ENCODE data around the gene AKAIN1.

The AKAIN1 gene

GRCh38 chr18:5146093-5146492 is 51.0 kb downstream of the AKAIN1 start:
- no peak for DNase-seq
- Histone ChIP-seq H3K27ac (ENCODE audit: low read depth, low read length) (no peak overlapping the region), H2BK120ac (ENCODE audit: low read depth, low read length) (no peak overlapping the region)

DNA sequence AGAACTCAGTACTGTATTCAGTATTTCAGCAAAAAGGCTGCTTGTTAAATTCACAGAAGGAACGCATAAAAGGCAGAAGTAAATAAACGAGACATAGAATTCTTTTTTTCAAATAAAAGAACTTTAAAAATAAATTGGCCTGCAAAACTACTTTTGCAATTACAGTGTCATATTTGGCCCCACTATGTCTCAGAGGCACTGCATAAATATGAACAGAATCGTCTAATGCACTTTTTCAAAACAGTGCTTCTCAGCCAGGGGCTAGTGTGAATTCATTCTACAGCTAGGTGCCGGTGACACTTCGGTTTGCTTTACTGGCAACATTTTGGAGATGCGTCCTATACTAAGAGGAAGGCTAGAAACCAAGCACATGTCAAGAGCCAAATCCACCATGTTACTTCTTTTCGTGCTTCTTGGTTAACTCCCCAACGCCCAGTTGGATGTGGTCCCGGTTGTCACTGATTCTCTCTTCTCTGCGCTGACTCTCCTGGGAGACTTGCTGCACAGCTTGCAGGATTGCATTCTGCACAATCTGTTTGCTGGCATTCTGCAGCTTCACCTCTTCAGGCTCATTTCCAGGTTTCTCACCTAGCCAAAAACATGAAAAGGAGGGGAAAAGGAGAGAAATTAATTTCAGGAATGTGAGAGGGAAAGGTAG is 51.8 kb downstream of the AKAIN1 start:
- no peaks in the 10 kb centered on the region for H3K79me2 ChIP-seq (ENCODE audit: control insufficient read depth, insufficient read depth, low read length)
- no peak overlapping the region for H3K4ac ChIP-seq (ENCODE audit: low read depth, low read length)
- no CpG with 5 or more reads among the region's 10 CpGs for WGBS (ENCODE audit: extremely low coverage, insufficient coverage, low lambda C conversion rate)
- no peak overlapping the region for H3K23ac ChIP-seq (ENCODE audit: low read length)
- H3K79me1 ChIP-seq (ENCODE audit: low read length), result no peaks in the 10 kb centered on the region
- H4K5ac ChIP-seq (ENCODE audit: low read length), result no peak overlapping the region
- no peak overlapping the region for H2AK5ac ChIP-seq (ENCODE audit: low read length)
- peaks cover 1% of the 10 kb centered on the region for H3K27me3 ChIP-seq (ENCODE audit: insufficient read depth, low read length, poor library complexity)
- no peak overlapping the region for H3K4me3 ChIP-seq (ENCODE audit: low read length)
- no peak overlapping the region for H2BK120ac ChIP-seq (ENCODE audit: low read depth, low read length)
- no peak overlapping the region for H2BK15ac ChIP-seq (replicated peaks; ENCODE audit: low read depth)
- H2BK5ac ChIP-seq (ENCODE audit: low read length), result no peak overlapping the region
- no peaks in the 10 kb centered on the region for H3K36me3 ChIP-seq (ENCODE audit: control insufficient read depth, insufficient read depth, low read length)
- H3K56ac ChIP-seq (ENCODE audit: low read length), result no peak overlapping the region
- no peak for DNase-seq
- no peak overlapping the region for H3K9ac ChIP-seq (ENCODE audit: low read length)
- no peak overlapping the region for H3K4me2 ChIP-seq (ENCODE audit: low read length)
- H3K27ac ChIP-seq (ENCODE audit: low read depth, low read length), result no peak overlapping the region
- no peak overlapping the region for H3K18ac ChIP-seq (ENCODE audit: low read length)
- H4K8ac ChIP-seq (ENCODE audit: low read depth, low read length), result no peak overlapping the region
- H3K4me1 ChIP-seq (ENCODE audit: control insufficient read depth, low read depth, low read length), result no peaks in the 10 kb centered on the region

More at GRCh38 chr18:5146093-5146492, 51.0 kb downstream of the AKAIN1 start:
- H3K4me2 ChIP-seq (ENCODE audit: low read length), result no peak overlapping the region
- no CpG with 5 or more reads among the region's 4 CpGs for WGBS (ENCODE audit: extremely low coverage, insufficient coverage, low lambda C conversion rate)
- H2BK15ac ChIP-seq (replicated peaks; ENCODE audit: low read depth), result no peak overlapping the region
- H2BK5ac ChIP-seq (ENCODE audit: low read length), result no peak overlapping the region
- no peak overlapping the region for H3K23ac ChIP-seq (ENCODE audit: low read length)
- no peak overlapping the region for H3K4ac ChIP-seq (ENCODE audit: low read depth, low read length)
- H4K5ac ChIP-seq (ENCODE audit: low read length), result no peak overlapping the region
- H3K36me3 ChIP-seq (ENCODE audit: control insufficient read depth, insufficient read depth, low read length), result no peaks in the 10 kb centered on the region
- no peak overlapping the region for H3K4me3 ChIP-seq (ENCODE audit: low read length)
- H3K79me1 ChIP-seq (ENCODE audit: low read length), result no peaks in the 10 kb centered on the region
- no peak overlapping the region for H3K9ac ChIP-seq (ENCODE audit: low read length)
- peaks cover 1% of the 10 kb centered on the region for H3K27me3 ChIP-seq (ENCODE audit: insufficient read depth, low read length, poor library complexity)
- no peak overlapping the region for H2AK5ac ChIP-seq (ENCODE audit: low read length)
- H4K8ac ChIP-seq (ENCODE audit: low read depth, low read length), result no peak overlapping the region
- H3K18ac ChIP-seq (ENCODE audit: low read length), result no peak overlapping the region
- H3K4me1 ChIP-seq (ENCODE audit: control insufficient read depth, low read depth, low read length), result no peaks in the 10 kb centered on the region
- no peak overlapping the region for H3K56ac ChIP-seq (ENCODE audit: low read length)
- H3K79me2 ChIP-seq (ENCODE audit: control insufficient read depth, insufficient read depth, low read length), result no peaks in the 10 kb centered on the region

DNA sequence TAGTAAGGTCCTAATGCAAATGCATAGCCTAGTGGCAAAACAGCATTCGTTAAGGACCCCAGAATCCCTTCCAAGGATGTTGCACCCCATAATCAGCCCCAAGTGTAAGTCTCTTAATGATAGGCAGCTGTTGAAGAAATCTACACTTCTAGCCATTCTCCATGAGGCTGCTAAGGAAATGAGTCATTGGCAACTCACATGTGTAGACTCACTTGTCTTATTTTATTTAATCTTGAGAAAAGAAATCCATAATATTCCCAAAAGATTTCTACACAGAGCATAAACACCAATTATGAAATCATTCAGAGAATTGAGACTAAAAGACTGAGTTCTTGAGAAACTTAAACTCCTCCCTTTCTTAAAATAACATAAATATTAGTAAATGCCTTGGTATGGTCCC is 52.4 kb downstream of the AKAIN1 start:
- Histone ChIP-seq H3K56ac (ENCODE audit: low read length) (no peak overlapping the region), H3K79me2 (ENCODE audit: control insufficient read depth, insufficient read depth, low read length) (no peaks in the 10 kb centered on the region), H3K27me3 (ENCODE audit: insufficient read depth, low read length, poor library complexity) (peaks cover 1% of the 10 kb centered on the region), H3K23ac (ENCODE audit: low read length) (no peak overlapping the region), H4K8ac (ENCODE audit: low read depth, low read length) (no peak overlapping the region), H2BK15ac (replicated peaks; ENCODE audit: low read depth) (no peak overlapping the region), H3K18ac (ENCODE audit: low read length) (no peak overlapping the region), H3K27ac (ENCODE audit: low read depth, low read length) (no peak overlapping the region), H3K4me3 (ENCODE audit: low read length) (no peak overlapping the region), H3K4me2 (ENCODE audit: low read length) (no peak overlapping the region), H4K5ac (ENCODE audit: low read length) (no peak overlapping the region), H2AK5ac (ENCODE audit: low read length) (no peak overlapping the region), H3K4ac (ENCODE audit: low read depth, low read length) (no peak overlapping the region), H3K79me1 (ENCODE audit: low read length) (no peaks in the 10 kb centered on the region), H3K36me3 (ENCODE audit: control insufficient read depth, insufficient read depth, low read length) (no peaks in the 10 kb centered on the region), H2BK5ac (ENCODE audit: low read length) (no peak overlapping the region), H3K4me1 (ENCODE audit: control insufficient read depth, low read depth, low read length) (no peaks in the 10 kb centered on the region), H2BK120ac (ENCODE audit: low read depth, low read length) (no peak overlapping the region), H3K9ac (ENCODE audit: low read length) (no peak overlapping the region)
- WGBS (ENCODE audit: extremely low coverage, insufficient coverage, low lambda C conversion rate), result no CpG with 5 or more reads among the region's 1 CpG
- DNase-seq, result no peak

DNA sequence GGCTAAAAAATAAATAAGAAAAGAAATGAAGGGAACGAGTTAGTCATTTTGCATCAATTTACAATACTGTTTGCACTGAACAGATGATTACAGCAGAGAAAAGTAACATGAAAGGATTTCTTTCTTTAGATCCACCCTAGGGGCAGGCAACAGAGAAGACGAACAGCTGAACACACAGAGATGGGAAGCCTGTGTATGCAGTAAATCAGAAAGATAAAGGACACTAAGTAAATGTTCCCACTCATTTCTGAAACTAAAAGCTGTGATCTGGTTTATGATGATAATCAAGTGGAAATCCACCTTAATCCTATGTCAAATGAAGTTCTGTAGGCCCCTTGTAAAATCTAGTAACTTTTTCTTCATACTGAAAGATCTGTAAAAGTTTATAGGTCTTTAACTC is 54.2 kb downstream of the AKAIN1 start:
- no CpG with 5 or more reads among the region's 2 CpGs for WGBS (ENCODE audit: extremely low coverage, insufficient coverage, low lambda C conversion rate)
- H3K4me2 ChIP-seq (ENCODE audit: low read length), result no peak overlapping the region

DNA sequence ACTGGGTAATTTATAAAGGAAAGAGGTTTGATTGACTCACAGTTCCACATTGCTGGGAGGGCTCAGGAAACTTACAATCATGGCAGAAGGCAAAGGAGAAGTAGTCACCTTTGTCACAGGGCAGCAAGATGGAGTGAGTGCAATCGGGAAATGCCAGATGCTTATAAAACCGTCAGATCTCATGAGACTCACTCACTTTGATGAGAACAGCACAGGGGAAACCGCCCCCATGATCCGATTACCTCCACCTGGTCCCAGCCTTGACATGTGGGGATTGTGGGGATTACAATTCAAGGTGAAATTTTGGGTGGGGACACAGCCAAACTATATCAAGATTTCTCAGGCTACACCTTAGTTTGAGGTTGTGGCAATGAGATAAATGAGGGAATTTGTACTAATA is 54.9 kb downstream of the AKAIN1 start:
- Histone ChIP-seq H4K8ac (ENCODE audit: low read depth, low read length) (no peak overlapping the region), H2BK15ac (replicated peaks; ENCODE audit: low read depth) (no peak overlapping the region), H3K36me3 (ENCODE audit: control insufficient read depth, insufficient read depth, low read length) (no peaks in the 10 kb centered on the region), H3K4me3 (ENCODE audit: low read length) (no peak overlapping the region), H3K27ac (ENCODE audit: low read depth, low read length) (no peak overlapping the region), H3K9ac (ENCODE audit: low read length) (no peak overlapping the region), H2AK5ac (ENCODE audit: low read length) (no peak overlapping the region), H3K27me3 (ENCODE audit: insufficient read depth, low read length, poor library complexity) (peaks cover 1% of the 10 kb centered on the region), H3K79me1 (ENCODE audit: low read length) (no peaks in the 10 kb centered on the region), H3K4me2 (ENCODE audit: low read length) (no peak overlapping the region), H3K56ac (ENCODE audit: low read length) (no peak overlapping the region), H3K79me2 (ENCODE audit: control insufficient read depth, insufficient read depth, low read length) (no peaks in the 10 kb centered on the region), H3K4ac (ENCODE audit: low read depth, low read length) (no peak overlapping the region), H2BK5ac (ENCODE audit: low read length) (no peak overlapping the region), H2BK120ac (ENCODE audit: low read depth, low read length) (no peak overlapping the region), H3K4me1 (ENCODE audit: control insufficient read depth, low read depth, low read length) (no peaks in the 10 kb centered on the region), H3K18ac (ENCODE audit: low read length) (no peak overlapping the region), H4K5ac (ENCODE audit: low read length) (no peak overlapping the region), H3K23ac (ENCODE audit: low read length) (no peak overlapping the region)
- DNase-seq, result no peak
- no CpG with 5 or more reads among the region's 4 CpGs for WGBS (ENCODE audit: extremely low coverage, insufficient coverage, low lambda C conversion rate)

More for the DNA sequence above, 54.2 kb downstream of the AKAIN1 start:
- no peaks in the 10 kb centered on the region for H3K79me1 ChIP-seq (ENCODE audit: low read length)
- no peak overlapping the region for H3K27ac ChIP-seq (ENCODE audit: low read depth, low read length)
- no peaks in the 10 kb centered on the region for H3K79me2 ChIP-seq (ENCODE audit: control insufficient read depth, insufficient read depth, low read length)
- H3K23ac ChIP-seq (ENCODE audit: low read length), result no peak overlapping the region
- no peak overlapping the region for H4K8ac ChIP-seq (ENCODE audit: low read depth, low read length)
- no peak overlapping the region for H2AK5ac ChIP-seq (ENCODE audit: low read length)
- no peak overlapping the region for H3K56ac ChIP-seq (ENCODE audit: low read length)
- no peak overlapping the region for H2BK120ac ChIP-seq (ENCODE audit: low read depth, low read length)
- no peak overlapping the region for H4K5ac ChIP-seq (ENCODE audit: low read length)
- H2BK5ac ChIP-seq (ENCODE audit: low read length), result no peak overlapping the region
- H3K9ac ChIP-seq (ENCODE audit: low read length), result no peak overlapping the region
- H3K4me3 ChIP-seq (ENCODE audit: low read length), result no peak overlapping the region
- no peak overlapping the region for H3K18ac ChIP-seq (ENCODE audit: low read length)
- no peak overlapping the region for H2BK15ac ChIP-seq (replicated peaks; ENCODE audit: low read depth)
- H3K4me1 ChIP-seq (ENCODE audit: control insufficient read depth, low read depth, low read length), result no peaks in the 10 kb centered on the region
- peaks cover 1% of the 10 kb centered on the region for H3K27me3 ChIP-seq (ENCODE audit: insufficient read depth, low read length, poor library complexity)
- H3K36me3 ChIP-seq (ENCODE audit: control insufficient read depth, insufficient read depth, low read length), result no peaks in the 10 kb centered on the region
- no peak for DNase-seq
- no peak overlapping the region for H3K4ac ChIP-seq (ENCODE audit: low read depth, low read length)

DNA sequence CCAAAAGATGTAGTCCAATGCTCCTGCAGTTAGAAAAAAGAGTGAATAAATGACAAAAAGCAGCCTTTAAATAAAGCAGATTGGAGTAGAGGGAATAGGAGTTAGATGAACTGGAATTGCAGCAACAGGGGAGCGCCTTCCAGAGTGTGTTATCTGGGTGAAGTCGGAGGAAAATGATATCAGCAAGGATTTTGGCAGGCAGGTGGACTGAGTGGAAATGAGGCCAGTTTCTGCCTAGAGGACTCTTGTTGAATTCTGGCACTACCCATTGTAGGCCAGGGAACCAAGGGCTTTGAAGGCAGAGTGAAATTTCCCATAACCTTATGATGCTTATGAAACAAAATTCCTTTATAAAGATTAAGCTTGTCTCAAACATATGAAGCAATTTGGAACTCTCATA is 59.8 kb downstream of the AKAIN1 start:
- no peak overlapping the region for H3K18ac ChIP-seq (ENCODE audit: low read length)
- no peak overlapping the region for H2BK5ac ChIP-seq (ENCODE audit: low read length)
- no peak for DNase-seq
- no peak overlapping the region for H3K23ac ChIP-seq (ENCODE audit: low read length)
- H2BK15ac ChIP-seq (replicated peaks; ENCODE audit: low read depth), result no peak overlapping the region
- H3K4me1 ChIP-seq (ENCODE audit: control insufficient read depth, low read depth, low read length), result no peaks in the 10 kb centered on the region
- H3K79me2 ChIP-seq (ENCODE audit: control insufficient read depth, insufficient read depth, low read length), result no peaks in the 10 kb centered on the region
- no peak overlapping the region for H4K5ac ChIP-seq (ENCODE audit: low read length)
- no peaks in the 10 kb centered on the region for H3K79me1 ChIP-seq (ENCODE audit: low read length)
- no peak overlapping the region for H3K56ac ChIP-seq (ENCODE audit: low read length)
- no peak overlapping the region for H3K4ac ChIP-seq (ENCODE audit: low read depth, low read length)
- no peak overlapping the region for H3K9ac ChIP-seq (ENCODE audit: low read length)
- no peaks in the 10 kb centered on the region for H3K36me3 ChIP-seq (ENCODE audit: control insufficient read depth, insufficient read depth, low read length)
- H4K8ac ChIP-seq (ENCODE audit: low read depth, low read length), result no peak overlapping the region
- H3K4me3 ChIP-seq (ENCODE audit: low read length), result no peak overlapping the region
- H2AK5ac ChIP-seq (ENCODE audit: low read length), result no peak overlapping the region
- H3K27me3 ChIP-seq (ENCODE audit: insufficient read depth, low read length, poor library complexity), result no peaks in the 10 kb centered on the region
- no peak overlapping the region for H2BK120ac ChIP-seq (ENCODE audit: low read depth, low read length)
- WGBS (ENCODE audit: extremely low coverage, insufficient coverage, low lambda C conversion rate), result no CpG with 5 or more reads among the region's 2 CpGs
- no peak overlapping the region for H3K27ac ChIP-seq (ENCODE audit: low read depth, low read length)
- no peak overlapping the region for H3K4me2 ChIP-seq (ENCODE audit: low read length)

Data from mesendoderm (in vitro differentiated cells).